Activated B cell treated with CpG ODN at 0.5 μM for 24 hours (primary cell): ENCODE measurements around the gene LRIG1. TPM values are rescaled to one million over a fixed set of nuclear protein-coding genes. Genes with fewer than 3 reads are reported as not detected.
A peak's percentile ranks its signal among the peaks of the same experiment; 100 is the strongest.

Experiments used
- ATAC-seq: fragments of 200-7000 bp; cut with Tn5 transposase; one replicate; pipeline ENCODE4 v1.10.0; 2021; ENCODE audit warnings: low read depth, mild to moderate bottlenecking, moderate library complexity
- CTCF ChIA-PET: fragments of 350-600 bp; sonication (Branson Sonifier 250); formaldehyde crosslinking; loops from one replicate; lab custom pipeline; 2021; ENCODE audit warnings: antibody characterized with exemption; lab: Charles Lee
- POLR2A ChIA-PET: fragments of 350-600 bp; sonication (Branson Sonifier 250); formaldehyde crosslinking; loops from one replicate; lab custom pipeline; 2021; ENCODE audit warnings: antibody characterized with exemption; lab: Charles Lee
- DNase-seq: peaks from one replicate; pipeline ENCODE4 v3.0.0; 2022
- H3K27ac Mint-ChIP-seq: one replicate; pipeline ENCODE4 v1.8.0; 2020; ENCODE audit warnings: mixed read lengths
- H3K27me3 Mint-ChIP-seq: one replicate; pipeline ENCODE4 v1.8.0; 2021; ENCODE audit warnings: mixed read lengths
- H3K36me3 Mint-ChIP-seq: one replicate; pipeline ENCODE4 v1.8.0; 2021; ENCODE audit warnings: low read depth, mixed read lengths
- H3K4me1 Mint-ChIP-seq: one replicate; pipeline ENCODE4 v1.8.0; 2021; ENCODE audit warnings: mixed read lengths
- H3K4me3 Mint-ChIP-seq: one replicate; pipeline ENCODE4 v1.8.0; 2020; ENCODE audit warnings: mild to moderate bottlenecking, mixed read lengths
- H3K9me3 Mint-ChIP-seq: one replicate; pipeline ENCODE4 v1.8.0; 2020; ENCODE audit warnings: mixed read lengths
- intact Hi-C: fragments of 100-400 bp; cut with micrococcal nuclease; formaldehyde crosslinking; loops from one replicate; pipeline ENCODE4 v1.15.1; 2024
- total RNA-seq: library from RNA; stranded (reverse); gene quantifications from 2 replicates; pipeline ENCODE4 v1.2.3, GENCODE V29; 2022
- TF ChIP-seq, protein P1 (sequence below): fragments of 200-600 bp; IDR thresholded peaks from one replicate; pipeline ENCODE4 v1.8.0; 2022; ENCODE audit warnings: antibody characterized with exemption, mild to moderate bottlenecking

Gene LRIG1
- total RNA-seq, 1 donor from 2014 or later: 9.7 TPM

DNA sequence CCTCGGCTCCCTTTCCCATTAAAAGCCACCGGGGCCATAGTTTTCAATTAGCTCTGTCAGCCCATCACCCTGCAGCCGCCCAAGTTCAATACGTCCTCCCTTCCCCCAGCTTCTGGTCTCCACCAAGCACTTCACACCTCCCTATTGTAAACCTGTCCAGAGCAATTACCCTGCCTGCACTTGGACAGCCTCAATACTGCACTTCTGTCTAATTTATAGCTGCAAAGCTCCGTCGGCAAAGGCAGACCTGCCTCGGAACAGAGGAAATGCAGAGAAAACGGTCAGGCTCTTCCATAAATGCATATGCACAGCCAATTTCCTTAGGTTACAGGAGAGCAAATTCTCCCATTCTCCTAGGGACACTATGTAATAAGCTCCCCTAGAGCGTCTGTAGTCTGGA, 21.9 kb downstream of the LRIG1 start:
- ATAC-seq: no peak
- DNase-seq: no peak
- Mint-ChIP-seq H3K4me3 (no peak overlapping the region), H3K27me3 (peaks cover 2% of the 10 kb centered on the region), H3K4me1 (peaks cover 44% of the 10 kb centered on the region), H3K9me3 (peaks cover 4% of the 10 kb centered on the region), H3K27ac (no peak overlapping the region), H3K36me3 (no peaks in the 10 kb centered on the region)
- intact Hi-C loops: loop anchor here (10.0 kb wide), 1 partner anchor 526 kb away; no protein-coding TSS in a partner anchor
- CTCF ChIA-PET: no interaction called here
- POLR2A ChIA-PET: interaction anchor here (0.8 kb wide), 1 partner anchor 9 kb away, joined by 3 read pairs; no protein-coding TSS in a partner anchor
- TF ChIP-seq, protein P1, sequence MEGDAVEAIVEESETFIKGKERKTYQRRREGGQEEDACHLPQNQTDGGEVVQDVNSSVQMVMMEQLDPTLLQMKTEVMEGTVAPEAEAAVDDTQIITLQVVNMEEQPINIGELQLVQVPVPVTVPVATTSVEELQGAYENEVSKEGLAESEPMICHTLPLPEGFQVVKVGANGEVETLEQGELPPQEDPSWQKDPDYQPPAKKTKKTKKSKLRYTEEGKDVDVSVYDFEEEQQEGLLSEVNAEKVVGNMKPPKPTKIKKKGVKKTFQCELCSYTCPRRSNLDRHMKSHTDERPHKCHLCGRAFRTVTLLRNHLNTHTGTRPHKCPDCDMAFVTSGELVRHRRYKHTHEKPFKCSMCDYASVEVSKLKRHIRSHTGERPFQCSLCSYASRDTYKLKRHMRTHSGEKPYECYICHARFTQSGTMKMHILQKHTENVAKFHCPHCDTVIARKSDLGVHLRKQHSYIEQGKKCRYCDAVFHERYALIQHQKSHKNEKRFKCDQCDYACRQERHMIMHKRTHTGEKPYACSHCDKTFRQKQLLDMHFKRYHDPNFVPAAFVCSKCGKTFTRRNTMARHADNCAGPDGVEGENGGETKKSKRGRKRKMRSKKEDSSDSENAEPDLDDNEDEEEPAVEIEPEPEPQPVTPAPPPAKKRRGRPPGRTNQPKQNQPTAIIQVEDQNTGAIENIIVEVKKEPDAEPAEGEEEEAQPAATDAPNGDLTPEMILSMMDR: no peak

- Mint-ChIP-seq H3K36me3 (no peaks in the 10 kb centered on the region), H3K9me3 (peaks cover 4% of the 10 kb centered on the region), H3K27ac (no peak overlapping the region)
Observed at GRCh38 chr3:66477856-66478255, 23.0 kb downstream of the LRIG1 start.

DNA sequence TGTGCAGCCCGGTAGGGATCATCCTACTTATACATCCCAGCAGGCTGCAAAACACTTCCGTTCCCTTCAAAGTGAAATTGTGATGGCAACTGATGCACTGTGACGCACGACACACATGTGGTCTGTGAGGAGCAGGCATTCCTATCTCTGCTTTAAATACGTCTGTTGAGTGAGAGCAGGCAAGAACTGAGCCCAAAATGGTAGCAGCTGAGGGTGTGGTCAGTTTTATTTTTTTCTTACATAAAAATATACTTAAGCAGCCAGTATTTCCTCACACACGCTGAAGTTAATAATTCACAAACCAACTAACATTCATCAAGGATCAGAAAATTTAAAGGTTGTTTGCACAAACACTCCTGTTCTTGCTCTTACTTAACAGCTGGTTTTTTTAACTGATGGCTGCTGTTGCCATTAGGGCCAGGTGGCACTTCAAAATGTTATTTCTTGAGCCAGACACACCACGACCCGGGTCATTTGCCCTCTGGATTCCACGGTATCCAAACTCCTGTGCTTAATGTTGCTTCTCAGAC, 23.9 kb downstream of the LRIG1 start:
- Mint-ChIP-seq H3K36me3 (no peaks in the 10 kb centered on the region), H3K4me1 (peaks cover 52% of the 10 kb centered on the region)
- CTCF ChIA-PET: no interaction called here

More at GRCh38 chr3:66477856-66478255, 23.0 kb downstream of the LRIG1 start:
- Mint-ChIP-seq H3K4me1 (peaks cover 46% of the 10 kb centered on the region), H3K27me3 (peaks cover 2% of the 10 kb centered on the region), H3K4me3 (no peak overlapping the region)
- ChIA-PET CTCF (no interaction called here), POLR2A (interaction anchor here (0.6 kb wide), 1 partner anchor 16 kb away, joined by 4 read pairs; no protein-coding TSS in a partner anchor)
- intact Hi-C loops: loop anchor here (10.0 kb wide), 1 partner anchor 527 kb away; no protein-coding TSS in a partner anchor
- TF ChIP-seq, protein P1: no peak
- ATAC-seq: no peak
- no peak for DNase-seq

GRCh38 chr3:66475386-66476020, 25.3 kb downstream of the LRIG1 start:
- no peak for ATAC-seq
- peaks cover 4% of the 10 kb centered on the region for H3K9me3 Mint-ChIP-seq
- intact Hi-C loops: loop anchor here (10.0 kb wide), 1 partner anchor 529 kb away; no protein-coding TSS in a partner anchor
- ChIA-PET POLR2A (no interaction called here), CTCF (no interaction called here)
- no peak for DNase-seq
- H3K4me1 Mint-ChIP-seq: peaks cover 48% of the 10 kb centered on the region
- H3K27ac Mint-ChIP-seq: no peak overlapping the region
- no peak overlapping the region for H3K4me3 Mint-ChIP-seq
- H3K36me3 Mint-ChIP-seq: no peaks in the 10 kb centered on the region
- peaks cover 2% of the 10 kb centered on the region for H3K27me3 Mint-ChIP-seq
- TF ChIP-seq, protein P1: no peak

More for the DNA sequence above, 23.9 kb downstream of the LRIG1 start:
- H3K4me3 Mint-ChIP-seq: no peak overlapping the region
- TF ChIP-seq, protein P1: no peak
- DNase-seq: no peak
- intact Hi-C loops: loop anchor here (10.0 kb wide), 1 partner anchor 528 kb away; no protein-coding TSS in a partner anchor
- H3K27ac Mint-ChIP-seq: no peak overlapping the region
- H3K27me3 Mint-ChIP-seq: peaks cover 2% of the 10 kb centered on the region
- H3K9me3 Mint-ChIP-seq: peaks cover 4% of the 10 kb centered on the region
- no peak for ATAC-seq
- POLR2A ChIA-PET: no interaction called here

- ChIA-PET CTCF (interaction anchor here (0.8 kb wide), 1 partner anchor 9 kb away, joined by 3 read pairs; no protein-coding TSS in a partner anchor), POLR2A (no interaction called here)
- no peak for ATAC-seq
- TF ChIP-seq, protein P1: no peak
- intact Hi-C loops: loop anchor here (2.0 to 10.0 kb wide), 3 partner anchors 79 to 531 kb away; partner anchors contain the start of gene SLC25A26
- Mint-ChIP-seq H3K4me1 (peaks cover 47% of the 10 kb centered on the region), H3K4me3 (peak overlapping the region; percentile 71), H3K9me3 (no peaks in the 10 kb centered on the region), H3K27me3 (peaks cover 5% of the 10 kb centered on the region), H3K27ac (no peak overlapping the region), H3K36me3 (no peaks in the 10 kb centered on the region)
- DNase-seq: no peak
Observed at GRCh38 chr3:66473692-66474091, 27.1 kb downstream of the LRIG1 start.
